Jurkat, Clone E6-1 (cell line): ENCODE results near the gene SELENOH. TPM values are rescaled to one million over a fixed set of nuclear protein-coding genes. Genes with fewer than 3 reads are reported as not detected.
"Not testable (repeated sequence)": the region's sequence is repeated elsewhere in the genome, so short reads cannot be mapped to it uniquely, and the experiment has no call there.

Experiments
- DNase-seq: peaks from one replicate; pipeline ENCODE4 v3.0.0-alpha.2; 2011; ENCODE audit warnings: low read depth, low spot score
- H3K4me3 ChIP-seq: 2 replicates; pipeline ENCODE4 v1.5.1; 2011; ENCODE audit warnings: mild to moderate bottlenecking, low read length, control low read depth, moderate library complexity
- polyA plus RNA-seq: library from polyadenylated mRNA; unstranded; fragments of >200 nt; gene quantifications from one replicate; pipeline ENCODE4 v1.2.1, GENCODE V29; 2012; ENCODE audit warnings: missing spikeins; ENCODE audit not compliant: insufficient read length, insufficient read depth

The SELENOH gene
- polyA plus RNA-seq, result 367 TPM

GRCh38 chr11:57741132-57742086, at the start of gene SELENOH:
SELENOH (plus strand) TSS chr11:57741491; CDS start chr11:57741596, 105 bp downstream.
- peak within 1 kb of the TSS; percentile 97 for H3K4me3 ChIP-seq
- peak; percentile 98 for DNase-seq

GRCh38 chr11:57698843-57699365, 42.4 kb upstream of the SELENOH start:
- H3K4me3 ChIP-seq, result no peak overlapping the region
- no peak for DNase-seq

GRCh38 chr11:57699813-57700212, 41.5 kb upstream of the SELENOH start:
- no peak for DNase-seq
- H3K4me3 ChIP-seq, result no peak overlapping the region

- no peak overlapping the region for H3K4me3 ChIP-seq
- DNase-seq, result no peak
These were observed 40.9 kb upstream of the SELENOH start for GRCh38 chr11:57700425-57700824.

- H3K4me3 ChIP-seq, result no peak overlapping the region
- DNase-seq, result no peak
These were observed 38.0 kb upstream of the SELENOH start for GRCh38 chr11:57703341-57703740.

GRCh38 chr11:57704932-57705331, 36.4 kb upstream of the SELENOH start:
- no peak for DNase-seq
- no peak overlapping the region for H3K4me3 ChIP-seq

GRCh38 chr11:57705432-57705831, 35.9 kb upstream of the SELENOH start:
- DNase-seq, H3K4me3 ChIP-seq: not testable (repeated sequence)

- H3K4me3 ChIP-seq, result no peak overlapping the region
- no peak for DNase-seq
These were observed 31.4 kb upstream of the SELENOH start for GRCh38 chr11:57709802-57710367.

- peak within 1 kb of the TSS; percentile 100 for H3K4me3 ChIP-seq
- peak; percentile 56 for DNase-seq
These were observed 29.7 kb upstream of the SELENOH start, which contains the start of gene MED19 for GRCh38 chr11:57711414-57712255. MED19 (minus strand) TSS chr11:57712215; CDS start chr11:57712179, 36 bp downstream.

GRCh38 chr11:57712256-57713150, 28.8 kb upstream of the SELENOH start, which contains the start of gene TMX2:
TMX2 (plus strand) TSS chr11:57712593; CDS start chr11:57712619, 26 bp downstream.
- H3K4me3 ChIP-seq, result peak within 1 kb of the TSS; percentile 100
- peak; percentile 99 for DNase-seq

- DNase-seq, result no peak
- H3K4me3 ChIP-seq, result peak overlapping the region; percentile 100
These were observed 27.5 kb upstream of the SELENOH start for GRCh38 chr11:57713835-57714234.

- H3K4me3 ChIP-seq, result not testable (repeated sequence)
These were observed 24.6 kb upstream of the SELENOH start for GRCh38 chr11:57716726-57717125.

GRCh38 chr11:57727185-57727584, 14.1 kb upstream of the SELENOH start:
- DNase-seq, result no peak
- no peak overlapping the region for H3K4me3 ChIP-seq

More at GRCh38 chr11:57716726-57717125, 24.6 kb upstream of the SELENOH start:
- not testable (repeated sequence) for DNase-seq

GRCh38 chr11:57728829-57729228, 12.5 kb upstream of the SELENOH start:
- H3K4me3 ChIP-seq, result no peak overlapping the region
- no peak for DNase-seq

GRCh38 chr11:57729479-57729878, 11.8 kb upstream of the SELENOH start:
- DNase-seq, result no peak
- H3K4me3 ChIP-seq, result no peak overlapping the region

GRCh38 chr11:57732661-57733060, 8.6 kb upstream of the SELENOH start:
- no peak overlapping the region for H3K4me3 ChIP-seq
- DNase-seq, result no peak

- H3K4me3 ChIP-seq, result no peak overlapping the region
- no peak for DNase-seq
These were observed 5.5 kb upstream of the SELENOH start for GRCh38 chr11:57735619-57736298.
